ENCODE data around the gene OR2S2.

DNA sequence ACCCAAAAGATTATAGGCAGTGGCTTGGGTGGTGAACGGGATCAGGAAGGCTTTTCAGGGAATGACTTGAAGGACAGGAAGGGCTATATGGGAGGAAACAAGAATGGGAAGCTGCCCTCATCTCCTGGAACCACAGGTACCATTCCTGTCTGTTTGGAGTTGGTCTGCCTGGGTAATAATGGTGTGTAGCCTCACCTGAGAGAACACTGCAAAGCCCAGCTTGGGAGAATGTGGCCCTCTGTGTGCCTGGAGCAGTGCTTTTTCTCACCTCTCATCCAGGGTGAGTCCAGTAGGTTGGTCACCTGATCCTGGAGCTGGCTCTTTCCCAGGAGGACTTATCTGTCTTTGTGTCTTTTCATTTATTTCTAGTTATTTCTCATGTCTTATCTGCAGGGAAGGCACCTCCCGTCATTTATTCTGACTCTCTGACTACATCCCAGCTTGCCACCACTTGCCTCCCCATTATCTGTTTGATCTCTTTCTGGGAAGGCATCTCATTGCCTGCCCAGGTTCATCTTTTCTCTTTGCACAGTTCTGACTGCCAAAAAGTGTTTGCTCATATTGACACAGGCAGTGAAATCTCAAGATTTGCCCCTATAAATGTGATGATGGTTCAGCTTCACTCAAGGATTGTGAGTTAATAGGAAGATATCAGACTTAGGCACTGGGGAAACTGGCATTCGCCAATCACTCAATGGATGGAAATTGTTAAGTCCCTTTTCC is 22.5 kb upstream of the OR2S2 start:
- TF ChIP-seq, protein P1, sequence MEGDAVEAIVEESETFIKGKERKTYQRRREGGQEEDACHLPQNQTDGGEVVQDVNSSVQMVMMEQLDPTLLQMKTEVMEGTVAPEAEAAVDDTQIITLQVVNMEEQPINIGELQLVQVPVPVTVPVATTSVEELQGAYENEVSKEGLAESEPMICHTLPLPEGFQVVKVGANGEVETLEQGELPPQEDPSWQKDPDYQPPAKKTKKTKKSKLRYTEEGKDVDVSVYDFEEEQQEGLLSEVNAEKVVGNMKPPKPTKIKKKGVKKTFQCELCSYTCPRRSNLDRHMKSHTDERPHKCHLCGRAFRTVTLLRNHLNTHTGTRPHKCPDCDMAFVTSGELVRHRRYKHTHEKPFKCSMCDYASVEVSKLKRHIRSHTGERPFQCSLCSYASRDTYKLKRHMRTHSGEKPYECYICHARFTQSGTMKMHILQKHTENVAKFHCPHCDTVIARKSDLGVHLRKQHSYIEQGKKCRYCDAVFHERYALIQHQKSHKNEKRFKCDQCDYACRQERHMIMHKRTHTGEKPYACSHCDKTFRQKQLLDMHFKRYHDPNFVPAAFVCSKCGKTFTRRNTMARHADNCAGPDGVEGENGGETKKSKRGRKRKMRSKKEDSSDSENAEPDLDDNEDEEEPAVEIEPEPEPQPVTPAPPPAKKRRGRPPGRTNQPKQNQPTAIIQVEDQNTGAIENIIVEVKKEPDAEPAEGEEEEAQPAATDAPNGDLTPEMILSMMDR (IDR thresholded peaks at IDR 0.05 in 4 of 5, conservative IDR thresholded peaks at IDR 0.05 in 1 of 5), result no peak
- TF ChIP-seq POLR2A (IDR thresholded peaks at IDR 0.05), result no peak

All from gastrocnemius medialis (tissue), 4 donors.